A673 (cell line): ENCODE data around the gene MSI2. TPM values are rescaled to one million over a fixed set of nuclear protein-coding genes. Genes with fewer than 3 reads are reported as not detected.

Experiments used
- BruUV-seq: library from RNA; stranded (reverse); fragments of 400-500 nt; replicated peaks from 2 replicates; lab custom pipeline; 2021; lab: Mats Ljungman, UMichigan
- CTCF ChIA-PET: fragments of 300-600 bp; sonication (Branson Sonifier 250); formaldehyde crosslinking; loops from one replicate; lab custom pipeline; 2022; ENCODE audit warnings: antibody characterized with exemption; lab: Charles Lee
- POLR2A ChIA-PET: fragments of 300-600 bp; sonication (Branson Sonifier 250); formaldehyde crosslinking; loops from one replicate; lab custom pipeline; 2022; ENCODE audit warnings: antibody characterized with exemption; ENCODE audit not compliant: low non-redundant PET; lab: Charles Lee
- DNase-seq: peaks from one replicate; pipeline ENCODE4 v3.0.0-alpha.2; 2015; ENCODE audit warnings: low spot score
- H3K27ac ChIP-seq: fragments of 200-600 bp; sonication (generic); 2 replicates; pipeline ENCODE4 v1.5.1; 2016; ENCODE audit warnings: mixed run types, low read depth, mild to moderate bottlenecking, mixed read lengths, antibody characterized with exemption, low read length; ENCODE audit not compliant: poor library complexity, severe bottlenecking
- H3K27me3 ChIP-seq: fragments of 200-600 bp; sonication (generic); replicated peaks from 2 replicates; pipeline ENCODE4 v1.6.1; 2017; ENCODE audit warnings: mixed run types, low read depth, mild to moderate bottlenecking, mixed read lengths, antibody characterized with exemption, low read length; ENCODE audit not compliant: insufficient read depth, poor library complexity
- H3K36me3 ChIP-seq: fragments of 200-600 bp; sonication (generic); 2 replicates; pipeline ENCODE4 v1.6.1; 2016; ENCODE audit warnings: mixed run types, mild to moderate bottlenecking, mixed read lengths, antibody characterized with exemption, low read length; ENCODE audit not compliant: insufficient read depth, poor library complexity, severe bottlenecking
- H3K4me1 ChIP-seq: fragments of 200-600 bp; sonication (generic); 2 replicates; pipeline ENCODE4 v1.6.1; 2017; ENCODE audit warnings: mixed run types, mild to moderate bottlenecking, mixed read lengths, antibody characterized with exemption, low read length; ENCODE audit not compliant: insufficient read depth, poor library complexity, severe bottlenecking
- H3K4me3 ChIP-seq: fragments of 200-600 bp; sonication (generic); 2 replicates; pipeline ENCODE4 v1.5.1; 2016; ENCODE audit warnings: low read depth, mixed run types, mild to moderate bottlenecking, mixed read lengths, low read length; ENCODE audit not compliant: poor library complexity, severe bottlenecking
- H3K9me3 ChIP-seq: fragments of 200-600 bp; sonication (generic); 2 replicates; pipeline ENCODE4 v1.6.1; 2016; ENCODE audit warnings: mixed run types, low read depth, mild to moderate bottlenecking, mixed read lengths, antibody characterized with exemption, low read length; ENCODE audit not compliant: poor library complexity, severe bottlenecking
- EZH2 ChIP-seq: fragments of 200-600 bp; sonication (generic); IDR thresholded peaks from 2 replicates; pipeline ENCODE4 v1.6.1; 2017; ENCODE audit warnings: borderline replicate concordance, low read depth, mild to moderate bottlenecking, mixed read lengths, antibody characterized with exemption, low read length; ENCODE audit not compliant: poor library complexity, severe bottlenecking
- intact Hi-C: fragments of 100-400 bp; cut with micrococcal nuclease; formaldehyde crosslinking; loops from one replicate; pipeline ENCODE4 v1.10.0; 2022; ENCODE audit not compliant: unreplicated experiment
- total RNA-seq: library from RNA; stranded (reverse); gene quantifications from 2 replicates; pipeline ENCODE4 v1.2.3, GENCODE V29; 2021
- TF ChIP-seq, protein P1 (sequence below): fragments of 300-800, 200-600 bp; sonication (generic); conservative IDR thresholded peaks from 2 replicates; pipeline ENCODE4 v1.5.1; 2017; ENCODE audit warnings: low read depth, mild to moderate bottlenecking, antibody characterized with exemption, low read length, moderate library complexity, mixed read lengths

The MSI2 gene
- total RNA-seq, 1 experiment from 2014 or later, result 108 TPM

DNA sequence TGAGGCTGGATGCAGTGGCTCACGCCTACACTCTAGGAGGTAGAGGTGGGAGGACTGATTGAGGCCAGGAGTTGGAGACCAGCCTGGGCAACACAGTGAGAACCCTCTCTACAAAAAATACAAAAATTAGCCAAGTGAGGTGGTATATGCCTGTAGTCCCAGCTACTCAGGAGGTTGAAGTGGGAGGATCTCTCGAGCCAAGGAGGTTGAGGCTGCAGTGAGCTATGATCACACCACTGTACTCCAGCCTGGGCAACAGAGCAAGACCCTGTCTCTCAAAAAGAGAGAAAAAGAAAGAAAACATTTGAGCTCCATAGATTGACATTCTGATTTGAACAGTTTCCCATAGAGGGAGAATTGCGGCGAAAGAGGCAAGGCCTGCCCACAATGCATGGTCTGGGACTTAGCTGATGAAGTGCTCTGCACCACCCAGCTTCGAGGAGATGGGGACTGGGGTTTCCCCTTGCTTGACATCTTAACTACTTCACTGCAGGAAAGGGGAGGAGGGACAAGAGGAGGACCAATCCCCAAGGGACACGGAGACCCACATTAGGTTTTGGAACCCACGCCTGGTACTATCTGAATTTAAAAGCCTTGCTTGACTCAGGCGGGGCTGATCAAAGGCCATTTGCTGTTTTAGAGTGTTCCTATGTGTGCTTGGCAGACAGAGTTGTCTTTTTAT lies 21.7 kb downstream of the MSI2 start:
- no peaks in the 10 kb centered on the region for H3K27me3 ChIP-seq
- no peak overlapping the region for H3K4me3 ChIP-seq
- ChIA-PET POLR2A (no interaction called here), CTCF (no interaction called here)
- no peak for DNase-seq
- TF ChIP-seq, protein P1, sequence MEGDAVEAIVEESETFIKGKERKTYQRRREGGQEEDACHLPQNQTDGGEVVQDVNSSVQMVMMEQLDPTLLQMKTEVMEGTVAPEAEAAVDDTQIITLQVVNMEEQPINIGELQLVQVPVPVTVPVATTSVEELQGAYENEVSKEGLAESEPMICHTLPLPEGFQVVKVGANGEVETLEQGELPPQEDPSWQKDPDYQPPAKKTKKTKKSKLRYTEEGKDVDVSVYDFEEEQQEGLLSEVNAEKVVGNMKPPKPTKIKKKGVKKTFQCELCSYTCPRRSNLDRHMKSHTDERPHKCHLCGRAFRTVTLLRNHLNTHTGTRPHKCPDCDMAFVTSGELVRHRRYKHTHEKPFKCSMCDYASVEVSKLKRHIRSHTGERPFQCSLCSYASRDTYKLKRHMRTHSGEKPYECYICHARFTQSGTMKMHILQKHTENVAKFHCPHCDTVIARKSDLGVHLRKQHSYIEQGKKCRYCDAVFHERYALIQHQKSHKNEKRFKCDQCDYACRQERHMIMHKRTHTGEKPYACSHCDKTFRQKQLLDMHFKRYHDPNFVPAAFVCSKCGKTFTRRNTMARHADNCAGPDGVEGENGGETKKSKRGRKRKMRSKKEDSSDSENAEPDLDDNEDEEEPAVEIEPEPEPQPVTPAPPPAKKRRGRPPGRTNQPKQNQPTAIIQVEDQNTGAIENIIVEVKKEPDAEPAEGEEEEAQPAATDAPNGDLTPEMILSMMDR, result no peak
- no peak for TF ChIP-seq EZH2
- no peaks in the 10 kb centered on the region for H3K36me3 ChIP-seq
- H3K4me1 ChIP-seq, result peaks cover 16% of the 10 kb centered on the region
- intact Hi-C loops, result no loop called here
- H3K27ac ChIP-seq, result no peak overlapping the region
- no peaks in the 10 kb centered on the region for H3K9me3 ChIP-seq
- BruUV-seq, result no TSS peak

DNA sequence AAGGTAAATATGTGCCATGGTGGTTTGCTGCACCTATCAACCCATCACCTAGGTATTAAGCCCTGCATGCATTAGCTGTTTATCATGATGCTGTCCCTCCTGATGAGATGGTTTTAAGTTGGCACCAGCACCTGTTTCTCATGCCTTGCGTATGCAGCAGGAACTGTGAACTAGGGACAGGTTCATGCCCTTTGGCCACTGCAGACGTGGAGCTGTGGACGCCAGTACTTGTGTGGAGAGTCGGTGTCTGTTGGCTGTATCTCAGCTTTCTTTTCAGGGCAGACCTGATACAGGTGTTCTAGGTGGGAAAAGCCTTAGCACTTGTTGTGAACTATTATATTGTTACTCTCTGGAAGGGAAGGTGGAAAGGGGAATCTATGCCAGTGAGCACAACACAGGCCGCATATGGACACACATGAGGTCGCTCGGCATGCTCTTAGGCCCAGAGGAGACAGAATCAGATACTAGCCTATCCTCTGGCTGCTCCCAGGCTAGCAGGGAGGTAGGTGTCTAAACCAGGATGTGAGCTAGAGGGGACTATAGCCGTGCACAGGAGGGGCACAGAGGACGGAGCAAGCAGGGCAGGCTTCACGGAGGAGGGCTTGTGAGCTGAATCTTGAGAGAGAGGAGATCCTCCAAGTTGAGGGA lies 22.5 kb downstream of the MSI2 start:
- no TSS peak for BruUV-seq
- H3K4me3 ChIP-seq, result no peak overlapping the region
- no peaks in the 10 kb centered on the region for H3K9me3 ChIP-seq
- H3K27me3 ChIP-seq, result no peaks in the 10 kb centered on the region
- TF ChIP-seq, protein P1, result no peak
- TF ChIP-seq EZH2, result no peak
- no peak overlapping the region for H3K27ac ChIP-seq
- CTCF ChIA-PET, result no interaction called here
- no peaks in the 10 kb centered on the region for H3K36me3 ChIP-seq
- no peak for DNase-seq
- intact Hi-C loops, result no loop called here
- POLR2A ChIA-PET, result no interaction called here
- peaks cover 17% of the 10 kb centered on the region for H3K4me1 ChIP-seq

DNA sequence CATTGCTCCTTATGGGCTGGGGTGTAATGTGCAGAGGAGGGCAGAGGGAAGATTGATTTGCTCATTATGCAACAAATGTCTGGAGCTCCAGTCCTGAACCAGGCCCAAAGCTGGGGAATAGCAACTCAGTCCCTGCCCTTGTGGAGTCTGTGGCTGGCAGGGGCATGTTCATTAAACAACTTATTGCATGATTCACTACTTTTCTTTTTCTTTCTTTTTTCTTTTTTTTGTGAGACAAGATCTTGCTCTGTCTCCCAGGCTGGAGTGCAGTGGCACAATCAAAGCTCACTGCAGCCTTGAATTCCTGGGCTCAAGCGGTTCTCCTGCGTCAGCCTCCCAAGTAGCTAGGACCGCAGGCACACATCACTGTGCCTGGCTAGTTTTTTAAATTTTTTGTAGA lies 23.1 kb downstream of the MSI2 start:
- Histone ChIP-seq H3K36me3 (no peaks in the 10 kb centered on the region), H3K27ac (no peak overlapping the region), H3K27me3 (no peaks in the 10 kb centered on the region), H3K4me3 (no peak overlapping the region), H3K9me3 (no peaks in the 10 kb centered on the region), H3K4me1 (peaks cover 17% of the 10 kb centered on the region)
- ChIA-PET CTCF (no interaction called here), POLR2A (no interaction called here)
- TF ChIP-seq, protein P1, result no peak
- TF ChIP-seq EZH2, result no peak
- intact Hi-C loops, result no loop called here
- no TSS peak for BruUV-seq
- no peak for DNase-seq
